DND-41 (cell line): ENCODE data around the gene NAT9.

Experiments
- CTCF ChIP-seq: IDR thresholded peaks from 2 replicates; pipeline ENCODE4 v1.5.1; 2012; ENCODE audit warnings: borderline replicate concordance, low read length, moderate library complexity, mild to moderate bottlenecking; ENCODE audit not compliant: poor library complexity, severe bottlenecking; ENCODE audit errors: extremely low read depth
- EZH2 ChIP-seq: IDR thresholded peaks from 3 replicates; pipeline ENCODE4 v1.6.1; 2012; ENCODE audit warnings: borderline replicate concordance, low read depth, mild to moderate bottlenecking, moderate library complexity, low read length, inconsistent platforms; ENCODE audit not compliant: severe bottlenecking

GRCh38 chr17:74819801-74820436 lies 43.8 kb upstream of the NAT9 start:
- no peak for TF ChIP-seq EZH2
- no peak for TF ChIP-seq CTCF
